ENCODE data around the gene PDE4D. TPM values are rescaled to one million over a fixed set of nuclear protein-coding genes. Genes with fewer than 3 reads are reported as not detected.

PDE4D gene
- total and polyA plus RNA-seq, 2 of the 4 experiments (the other 2 are of a cell fraction): 1.4 to 7.9 TPM

GRCh38 chr5:59547731-59548130 is 345.8 kb downstream of the PDE4D start:
- Histone ChIP-seq H3K79me1 (ENCODE audit: low read depth in 1 of 2, low read length in 2 of 2) (no peaks in the 10 kb centered on the region), H3K4ac (ENCODE audit: low read depth, low read length) (no peak overlapping the region), H3K4me3 (ENCODE audit: insufficient read depth, low read depth, low read length) (no peak overlapping the region), H3K27ac (ENCODE audit: insufficient read depth, low read length) (no peak overlapping the region), H3K23ac (ENCODE audit: low read depth, low read length) (no peak overlapping the region), H3K9ac (ENCODE audit: low read depth, low read length) (no peak overlapping the region), H4K5ac (ENCODE audit: low read depth, low read length) (no peak overlapping the region), H2BK120ac (ENCODE audit: low read depth, low read length) (no peak overlapping the region), H4K8ac (ENCODE audit: low read depth in 2 of 2, low read length in 2 of 2) (no peak overlapping the region), H3K9me1 (ENCODE audit: insufficient read depth, low read length) (no peaks in the 10 kb centered on the region), H2AK9ac (replicated peaks; ENCODE audit: low read depth, low read length, poor library complexity) (no peak overlapping the region), H2BK15ac (ENCODE audit: low read depth, low read length) (no peak overlapping the region), H4K91ac (ENCODE audit: insufficient read depth, low read depth, low read length) (no peak overlapping the region), H3K4me2 (ENCODE audit: low read depth, low read length) (no peak overlapping the region), H3K18ac (ENCODE audit: low read depth, low read length) (no peak overlapping the region), H2AK5ac (ENCODE audit: low read depth, low read length) (no peak overlapping the region), H2AFZ (replicated peaks; ENCODE audit: low read length, poor library complexity) (no peak overlapping the region), H3K27me3 (ENCODE audit: control insufficient read depth, insufficient read depth, low read length) (no peaks in the 10 kb centered on the region), H3K4me1 (ENCODE audit: control insufficient read depth, insufficient read depth, low read length) (no peaks in the 10 kb centered on the region), H4K20me1 (ENCODE audit: insufficient read depth, low read length) (no peaks in the 10 kb centered on the region), H3K14ac (replicated peaks; ENCODE audit: low read depth, low read length) (no peak overlapping the region), H3K9me3 (ENCODE audit: control insufficient read depth, insufficient read depth, low read length) (no peaks in the 10 kb centered on the region), H2BK5ac (ENCODE audit: low read depth, low read length, poor library complexity, severe bottlenecking) (no peak overlapping the region), H3K56ac (ENCODE audit: extremely low read depth, insufficient read depth, low read length) (no peak overlapping the region), H3K36me3 (ENCODE audit: control insufficient read depth, insufficient read depth, low read length) (no peaks in the 10 kb centered on the region), H2BK20ac (ENCODE audit: low read depth, low read length) (no peak overlapping the region)
- intact Hi-C loops (cut with micrococcal nuclease): no loop called here
- TF ChIP-seq FOS (IDR thresholded peaks at IDR 0.05; ENCODE audit: low read depth, low read length) (no peak), USF2 (IDR thresholded peaks at IDR 0.05; ENCODE audit: low read depth, low read length) (no peak), POLR2A (IDR thresholded peaks at IDR 0.05; ENCODE audit: low read depth, low read length) (no peak), NFE2L2 (IDR thresholded peaks at IDR 0.05; ENCODE audit: low read depth, low read length) (no peak), MXI1 (IDR thresholded peaks at IDR 0.05; ENCODE audit: borderline replicate concordance, low read depth, low read length) (no peak), CTCF (conservative IDR thresholded peaks at IDR 0.05; ENCODE audit: low read depth, low read length) (no peak), MAFK (IDR thresholded peaks at IDR 0.05; ENCODE audit: low read depth, low read length) (no peak), BHLHE40 (IDR thresholded peaks at IDR 0.05; ENCODE audit: low read depth, low read length) (no peak), RCOR1 (IDR thresholded peaks at IDR 0.05; ENCODE audit: insufficient replicate concordance, low read length) (no peak), RFX5 (IDR thresholded peaks at IDR 0.05; ENCODE audit: low read depth, low read length) (no peak), ELK1 (IDR thresholded peaks at IDR 0.05; ENCODE audit: borderline replicate concordance, low read depth, low read length) (no peak), MAZ (IDR thresholded peaks at IDR 0.05; ENCODE audit: borderline replicate concordance, low read depth, low read length) (no peak)
- ChIA-PET CTCF (no interaction called here), POLR2A (ENCODE audit: unreplicated experiment) (no interaction called here)
- no TSS peak for BruUV-seq (replicated peaks)
- no peak for DNase-seq
- dilution Hi-C loops (cut with HindIII; ENCODE audit: low sequenced_read_pairs, unreplicated experiment): no loop called here
- in situ Hi-C loops (cut with MboI; ENCODE audit: low sequenced_read_pairs): no loop called here
- WGBS, 2 experiments (ENCODE audit: extremely low coverage in 2 of 2, insufficient read length in 1 of 2): 80% methylated on average over 1 of the region's 3 CpGs; no CpG with 5 or more reads in 1 of the 2 experiments
- no peak for ATAC-seq (ENCODE audit: low read depth)

Measured in IMR-90 (cell line).